GM12878 (cell line): ENCODE results near the gene CYP26B1.

ENCODE experiments used
- BHLHE40 ChIP-seq, 2 experiments: fragments of 450-650 bp in 1 of 2; IDR thresholded peaks; 2 replicates each; pipeline ENCODE4 v1.6.1; 2011 to 2017; ENCODE audit warnings: low read depth in 2 of 2, borderline replicate concordance in 1 of 2, improper control_type of control experiment in 1 of 2, low read length in 1 of 2, mild to moderate bottlenecking in 1 of 2
- EZH2 ChIP-seq: IDR thresholded peaks from 2 replicates; pipeline ENCODE4 v1.6.1; 2012; ENCODE audit warnings: low read depth, mild to moderate bottlenecking, control low read depth, inconsistent platforms, low read length, borderline replicate concordance; ENCODE audit not compliant: control insufficient read depth
- KDM1A ChIP-seq: fragments of 200-600 bp; sonication (generic); IDR thresholded peaks from 2 replicates; pipeline ENCODE4 v1.6.1; 2016; ENCODE audit warnings: borderline replicate concordance
- NBN ChIP-seq: fragments of 450-650 bp; IDR thresholded peaks from 2 replicates; pipeline ENCODE4 v1.6.1; 2016
- NFIC ChIP-seq: IDR thresholded peaks from 2 replicates; pipeline ENCODE4 v1.6.1; 2012; ENCODE audit warnings: low read depth, mild to moderate bottlenecking, inconsistent platforms, low read length, moderate library complexity
- POLR2AphosphoS5 ChIP-seq: IDR thresholded peaks from 2 replicates; pipeline ENCODE4 v1.6.1; 2011; ENCODE audit warnings: mild to moderate bottlenecking, low read length, inconsistent platforms
- TF ChIP-seq, protein P1 (sequence below), 3 experiments: IDR thresholded peaks in 2 of 3; conservative IDR thresholded peaks in 1 of 3; 2 replicates each; pipeline ENCODE4 v1.5.1; 2011; ENCODE audit warnings: low read depth in 3 of 3, low read length in 3 of 3, mild to moderate bottlenecking in 3 of 3, control low read depth in 2 of 3, moderate library complexity in 2 of 3, inconsistent platforms in 1 of 3, mixed read lengths in 1 of 3; ENCODE audit not compliant: control insufficient read depth in 2 of 3, insufficient read depth in 1 of 3; ENCODE audit errors: extremely low read depth in 1 of 3

DNA sequence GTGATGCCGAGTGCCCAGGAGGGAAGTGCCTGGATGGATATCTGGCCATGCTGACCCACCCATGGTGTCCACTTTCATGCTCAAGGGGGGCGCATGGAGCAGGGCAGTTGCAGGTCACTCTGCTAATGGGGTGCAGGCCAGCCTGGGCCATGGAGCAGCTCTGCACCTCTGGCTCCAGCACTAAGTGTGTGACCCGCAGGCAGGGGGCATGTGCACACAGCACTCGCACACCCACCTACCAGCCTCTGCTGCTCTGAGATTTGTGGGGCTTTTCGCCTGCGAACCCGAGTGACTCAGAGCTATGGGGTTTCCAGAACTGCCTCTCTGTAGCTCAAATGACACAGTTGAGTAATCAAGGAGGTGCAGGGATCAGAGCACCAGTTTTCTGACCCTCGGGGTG lies 66.2 kb downstream of the CYP26B1 start:
- TF ChIP-seq NFIC (no peak), BHLHE40 (IDR thresholded peaks at IDR 0.05; ENCODE audit: borderline replicate concordance in 1 of 2, low read depth in 2 of 2, low read length in 1 of 2) (no peak), KDM1A (no peak), EZH2 (no peak), NBN (no peak), POLR2AphosphoS5 (no peak)
- TF ChIP-seq, protein P1, sequence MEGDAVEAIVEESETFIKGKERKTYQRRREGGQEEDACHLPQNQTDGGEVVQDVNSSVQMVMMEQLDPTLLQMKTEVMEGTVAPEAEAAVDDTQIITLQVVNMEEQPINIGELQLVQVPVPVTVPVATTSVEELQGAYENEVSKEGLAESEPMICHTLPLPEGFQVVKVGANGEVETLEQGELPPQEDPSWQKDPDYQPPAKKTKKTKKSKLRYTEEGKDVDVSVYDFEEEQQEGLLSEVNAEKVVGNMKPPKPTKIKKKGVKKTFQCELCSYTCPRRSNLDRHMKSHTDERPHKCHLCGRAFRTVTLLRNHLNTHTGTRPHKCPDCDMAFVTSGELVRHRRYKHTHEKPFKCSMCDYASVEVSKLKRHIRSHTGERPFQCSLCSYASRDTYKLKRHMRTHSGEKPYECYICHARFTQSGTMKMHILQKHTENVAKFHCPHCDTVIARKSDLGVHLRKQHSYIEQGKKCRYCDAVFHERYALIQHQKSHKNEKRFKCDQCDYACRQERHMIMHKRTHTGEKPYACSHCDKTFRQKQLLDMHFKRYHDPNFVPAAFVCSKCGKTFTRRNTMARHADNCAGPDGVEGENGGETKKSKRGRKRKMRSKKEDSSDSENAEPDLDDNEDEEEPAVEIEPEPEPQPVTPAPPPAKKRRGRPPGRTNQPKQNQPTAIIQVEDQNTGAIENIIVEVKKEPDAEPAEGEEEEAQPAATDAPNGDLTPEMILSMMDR (IDR thresholded peaks at IDR 0.05 in 2 of 3, conservative IDR thresholded peaks at IDR 0.05 in 1 of 3; ENCODE audit: control insufficient read depth in 2 of 3, extremely low read depth in 1 of 3, insufficient read depth in 1 of 3, low read depth in 3 of 3, low read length in 3 of 3): no peak
